Peyer's patch (tissue), 4 donors: ENCODE measurements around the gene IL23A.

Experiments
- POLR2A ChIP-seq, 2 donors: fragments of 450-650 bp; IDR thresholded peaks; one replicate each; pipeline ENCODE4 v1.5.1; 2017; ENCODE audit warnings: antibody characterized with exemption in 2 of 2, mild to moderate bottlenecking in 2 of 2, moderate library complexity in 2 of 2
- TF ChIP-seq, protein P1 (sequence below), 6 experiments: fragments of 450-650 bp in 4 of 6; fragments of 200-600 bp in 2 of 6; sonication (generic) in 1 of 6; IDR thresholded peaks; one replicate each; pipeline ENCODE4 v1.5.1; 2017 to 2019; ENCODE audit warnings: antibody characterized with exemption in 6 of 6, mild to moderate bottlenecking in 3 of 6, moderate library complexity in 1 of 6

DNA sequence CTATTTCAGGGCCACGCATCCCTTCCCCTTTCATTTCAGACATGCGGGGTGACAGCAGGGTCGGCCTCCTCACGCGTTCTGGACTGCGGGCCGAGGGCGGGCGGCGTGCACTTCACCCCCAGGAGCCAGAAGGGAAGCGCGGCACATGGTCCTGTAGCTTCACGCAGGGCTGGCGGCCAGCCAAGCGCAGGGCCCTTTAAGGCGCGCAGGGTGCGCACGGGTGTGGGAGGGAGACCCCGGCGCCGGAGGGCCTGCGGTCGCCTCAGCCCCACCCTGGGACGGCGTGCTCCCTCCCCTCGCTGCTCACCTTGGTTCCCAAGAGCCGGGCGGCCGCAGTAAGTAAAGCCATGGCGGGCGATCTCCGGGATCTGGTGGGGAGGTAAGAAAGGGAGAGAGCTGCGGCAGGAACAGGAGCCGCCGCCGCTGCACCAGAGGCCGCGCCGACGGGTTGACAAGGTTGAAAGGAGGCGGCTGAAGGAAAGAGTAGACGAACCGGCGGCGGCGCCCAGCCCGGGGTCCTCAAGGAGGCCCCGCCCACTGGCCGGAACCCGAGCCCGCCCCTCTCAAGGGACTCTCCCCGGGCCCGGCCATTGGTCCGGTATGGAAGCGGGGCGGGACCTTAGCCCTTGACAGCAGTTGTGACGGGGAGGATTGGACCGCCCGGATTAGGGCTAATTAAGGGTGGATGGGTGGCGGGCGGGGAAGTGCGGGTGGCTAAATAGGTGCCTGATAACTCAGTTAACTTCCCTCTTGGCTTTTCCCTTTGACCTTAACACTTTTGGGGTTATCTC, 38.6 kb upstream of the IL23A start, which contains the start of gene CS:
- TF ChIP-seq, protein P1, sequence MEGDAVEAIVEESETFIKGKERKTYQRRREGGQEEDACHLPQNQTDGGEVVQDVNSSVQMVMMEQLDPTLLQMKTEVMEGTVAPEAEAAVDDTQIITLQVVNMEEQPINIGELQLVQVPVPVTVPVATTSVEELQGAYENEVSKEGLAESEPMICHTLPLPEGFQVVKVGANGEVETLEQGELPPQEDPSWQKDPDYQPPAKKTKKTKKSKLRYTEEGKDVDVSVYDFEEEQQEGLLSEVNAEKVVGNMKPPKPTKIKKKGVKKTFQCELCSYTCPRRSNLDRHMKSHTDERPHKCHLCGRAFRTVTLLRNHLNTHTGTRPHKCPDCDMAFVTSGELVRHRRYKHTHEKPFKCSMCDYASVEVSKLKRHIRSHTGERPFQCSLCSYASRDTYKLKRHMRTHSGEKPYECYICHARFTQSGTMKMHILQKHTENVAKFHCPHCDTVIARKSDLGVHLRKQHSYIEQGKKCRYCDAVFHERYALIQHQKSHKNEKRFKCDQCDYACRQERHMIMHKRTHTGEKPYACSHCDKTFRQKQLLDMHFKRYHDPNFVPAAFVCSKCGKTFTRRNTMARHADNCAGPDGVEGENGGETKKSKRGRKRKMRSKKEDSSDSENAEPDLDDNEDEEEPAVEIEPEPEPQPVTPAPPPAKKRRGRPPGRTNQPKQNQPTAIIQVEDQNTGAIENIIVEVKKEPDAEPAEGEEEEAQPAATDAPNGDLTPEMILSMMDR (IDR thresholded peaks at IDR 0.05): no peak
- peak; percentile 87 to 89 for TF ChIP-seq POLR2A (IDR thresholded peaks at IDR 0.05)
